SK-N-SH treated with all-trans-retinoic acid at 6 μM for 48 hours (cell line): ENCODE data around the gene RASA3.

ENCODE experiments used
- ATAC-seq: fragments of 200-7000 bp; cut with Tn5 transposase; 3 replicates; pipeline ENCODE4 v1.9.1; 2020; ENCODE audit warnings: mild to moderate bottlenecking, moderate library complexity
- ARNTL ChIP-seq: fragments of 450-650 bp; formaldehyde crosslinking; IDR thresholded peaks from 2 replicates; pipeline ENCODE4 v1.5.0; 2020; ENCODE audit warnings: low read depth, mild to moderate bottlenecking, moderate library complexity, borderline replicate concordance
- BACH2 ChIP-seq: fragments of 250-450 bp; sonication (Bioruptor Pico); IDR thresholded peaks from 2 replicates; pipeline ENCODE4 v1.9.0; 2021; ENCODE audit warnings: mild to moderate bottlenecking, borderline replicate concordance
- CREB5 ChIP-seq: fragments of 250-450 bp; sonication (Bioruptor Pico); IDR thresholded peaks from 2 replicates; pipeline ENCODE4 v1.5.1; 2020; ENCODE audit warnings: low read depth, mild to moderate bottlenecking, moderate library complexity
- CSDC2 ChIP-seq: fragments of 250-450 bp; sonication (Bioruptor Pico); IDR thresholded peaks from 2 replicates; pipeline ENCODE4 v1.5.0; 2020; ENCODE audit warnings: mild to moderate bottlenecking, moderate library complexity
- ISL1 ChIP-seq: fragments of 250-450 bp; sonication (Bioruptor Pico); IDR thresholded peaks from 2 replicates; pipeline ENCODE4 v2.1.2; 2022; ENCODE audit warnings: mild to moderate bottlenecking, moderate library complexity
- OSR1 ChIP-seq: fragments of 250-450 bp; sonication (Bioruptor Pico); IDR thresholded peaks from 2 replicates; pipeline ENCODE4 v1.8.0; 2022; ENCODE audit warnings: moderate library complexity, mild to moderate bottlenecking, inconsistent platforms
- PATZ1 ChIP-seq: fragments of 250-450 bp; sonication (Bioruptor Pico); IDR thresholded peaks from 2 replicates; pipeline ENCODE4 v1.8.0; 2020; ENCODE audit warnings: mild to moderate bottlenecking, moderate library complexity, borderline replicate concordance
- PPARA ChIP-seq: fragments of 250-450 bp; sonication (Bioruptor Pico); IDR thresholded peaks from 2 replicates; pipeline ENCODE4 v1.5.0; 2020; ENCODE audit warnings: mild to moderate bottlenecking, borderline replicate concordance
- TOX ChIP-seq: fragments of 250-450 bp; sonication (Bioruptor Pico); IDR thresholded peaks from 2 replicates; pipeline ENCODE4 v1.8.0; 2021; ENCODE audit warnings: mild to moderate bottlenecking, moderate library complexity, borderline replicate concordance
- ZC3H10 ChIP-seq: fragments of 250-450 bp; sonication (Bioruptor Pico); IDR thresholded peaks from 2 replicates; pipeline ENCODE4 v1.5.1; 2021; ENCODE audit warnings: mild to moderate bottlenecking, moderate library complexity
- ZFP3 ChIP-seq: fragments of 250-450 bp; sonication (Bioruptor Pico); IDR thresholded peaks from 2 replicates; pipeline ENCODE4 v1.5.0; 2020; ENCODE audit warnings: mild to moderate bottlenecking, moderate library complexity
- ZFP30 ChIP-seq: fragments of 450-650 bp; formaldehyde crosslinking; IDR thresholded peaks from 2 replicates; pipeline ENCODE4 v1.5.0; 2022; ENCODE audit warnings: mild to moderate bottlenecking, moderate library complexity
- ZNF70 ChIP-seq: fragments of 450-650 bp; formaldehyde crosslinking; IDR thresholded peaks from 2 replicates; pipeline ENCODE4 v1.5.0; 2020; ENCODE audit warnings: mild to moderate bottlenecking, moderate library complexity
- ZNF8 ChIP-seq: fragments of 450-650 bp; formaldehyde crosslinking; IDR thresholded peaks from 2 replicates; pipeline ENCODE4 v1.5.0; 2020; ENCODE audit warnings: mild to moderate bottlenecking, moderate library complexity
- TF ChIP-seq, protein P1 (sequence below): fragments of 250-450 bp; sonication (Bioruptor Pico); IDR thresholded peaks from 2 replicates; pipeline ENCODE4 v1.5.1; 2021; ENCODE audit warnings: mild to moderate bottlenecking, moderate library complexity
- TF ChIP-seq, protein P2 (sequence below): fragments of 250-450 bp; sonication (Bioruptor Pico); IDR thresholded peaks from 2 replicates; pipeline ENCODE4 v1.8.0; 2021; ENCODE audit warnings: low read depth, mild to moderate bottlenecking, moderate library complexity, borderline replicate concordance
- TF ChIP-seq, protein P3 (sequence below): fragments of 250-450 bp; sonication (Bioruptor Pico); IDR thresholded peaks from 2 replicates; pipeline ENCODE4 v1.5.0; 2020; ENCODE audit warnings: mild to moderate bottlenecking, moderate library complexity

RASA3 gene

DNA sequence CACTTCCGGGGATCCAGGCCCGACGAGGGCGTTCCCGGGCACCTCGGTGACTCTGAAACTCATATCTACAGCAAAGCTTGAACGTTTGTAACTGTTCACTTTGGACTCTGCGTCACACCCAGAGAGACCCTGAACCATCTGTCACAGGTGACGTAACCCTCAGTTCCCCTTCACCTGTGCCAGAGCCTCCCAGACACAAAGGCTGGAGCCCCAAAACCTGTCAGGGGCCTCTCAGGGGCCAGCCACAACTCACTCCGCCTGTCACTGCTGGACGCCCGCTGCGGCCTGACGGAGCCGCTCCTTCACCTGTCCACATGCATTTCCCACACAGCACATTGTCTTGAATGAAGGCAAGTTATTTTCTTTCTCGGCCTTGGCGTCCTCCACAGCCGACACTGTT lies 8.0 kb downstream of the RASA3 start:
- TF ChIP-seq, protein P1, sequence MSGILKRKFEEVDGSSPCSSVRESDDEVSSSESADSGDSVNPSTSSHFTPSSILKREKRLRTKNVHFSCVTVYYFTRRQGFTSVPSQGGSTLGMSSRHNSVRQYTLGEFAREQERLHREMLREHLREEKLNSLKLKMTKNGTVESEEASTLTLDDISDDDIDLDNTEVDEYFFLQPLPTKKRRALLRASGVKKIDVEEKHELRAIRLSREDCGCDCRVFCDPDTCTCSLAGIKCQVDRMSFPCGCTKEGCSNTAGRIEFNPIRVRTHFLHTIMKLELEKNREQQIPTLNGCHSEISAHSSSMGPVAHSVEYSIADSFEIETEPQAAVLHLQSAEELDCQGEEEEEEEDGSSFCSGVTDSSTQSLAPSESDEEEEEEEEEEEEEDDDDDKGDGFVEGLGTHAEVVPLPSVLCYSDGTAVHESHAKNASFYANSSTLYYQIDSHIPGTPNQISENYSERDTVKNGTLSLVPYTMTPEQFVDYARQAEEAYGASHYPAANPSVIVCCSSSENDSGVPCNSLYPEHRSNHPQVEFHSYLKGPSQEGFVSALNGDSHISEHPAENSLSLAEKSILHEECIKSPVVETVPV (CRISPR knock-in tag), result no peak
- no peak for TF ChIP-seq CREB5
- no peak for TF ChIP-seq ZFP3 (CRISPR knock-in tag)
- TF ChIP-seq ZFP30 (CRISPR knock-in tag), result no peak
- no peak for TF ChIP-seq ARNTL (CRISPR knock-in tag)

GRCh38 chr13:114123876-114124275 lies 8.5 kb downstream of the RASA3 start:
- no peak for ATAC-seq

More for the DNA sequence above, 8.0 kb downstream of the RASA3 start:
- ATAC-seq, result no peak

DNA sequence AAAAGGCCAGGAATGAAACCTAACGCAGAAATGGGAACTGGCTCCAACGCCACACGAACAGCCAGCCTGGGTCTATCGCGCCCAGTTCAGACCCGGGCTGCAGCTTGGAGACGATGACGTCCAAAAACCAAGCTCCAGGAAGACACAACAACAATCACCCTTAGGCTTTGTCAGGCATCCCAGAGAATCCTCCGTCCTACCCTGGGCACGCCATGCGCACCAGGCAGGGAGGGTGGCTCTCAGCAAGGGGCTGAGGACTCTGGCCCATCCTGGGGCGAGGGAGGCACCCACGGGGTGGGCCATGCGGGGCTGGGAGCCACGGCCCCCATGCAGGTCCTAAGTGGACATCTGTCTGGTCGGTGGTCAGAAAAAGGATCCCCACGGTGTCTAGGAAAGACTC lies 9.0 kb downstream of the RASA3 start:
- TF ChIP-seq PATZ1, result no peak
- no peak for TF ChIP-seq PPARA
- no peak for TF ChIP-seq CSDC2 (CRISPR knock-in tag)
- no peak for TF ChIP-seq ZNF70 (CRISPR knock-in tag)
- TF ChIP-seq ZNF8 (CRISPR knock-in tag), result no peak
- no peak for TF ChIP-seq BACH2
- TF ChIP-seq TOX (CRISPR knock-in tag), result no peak
- TF ChIP-seq, protein P2, sequence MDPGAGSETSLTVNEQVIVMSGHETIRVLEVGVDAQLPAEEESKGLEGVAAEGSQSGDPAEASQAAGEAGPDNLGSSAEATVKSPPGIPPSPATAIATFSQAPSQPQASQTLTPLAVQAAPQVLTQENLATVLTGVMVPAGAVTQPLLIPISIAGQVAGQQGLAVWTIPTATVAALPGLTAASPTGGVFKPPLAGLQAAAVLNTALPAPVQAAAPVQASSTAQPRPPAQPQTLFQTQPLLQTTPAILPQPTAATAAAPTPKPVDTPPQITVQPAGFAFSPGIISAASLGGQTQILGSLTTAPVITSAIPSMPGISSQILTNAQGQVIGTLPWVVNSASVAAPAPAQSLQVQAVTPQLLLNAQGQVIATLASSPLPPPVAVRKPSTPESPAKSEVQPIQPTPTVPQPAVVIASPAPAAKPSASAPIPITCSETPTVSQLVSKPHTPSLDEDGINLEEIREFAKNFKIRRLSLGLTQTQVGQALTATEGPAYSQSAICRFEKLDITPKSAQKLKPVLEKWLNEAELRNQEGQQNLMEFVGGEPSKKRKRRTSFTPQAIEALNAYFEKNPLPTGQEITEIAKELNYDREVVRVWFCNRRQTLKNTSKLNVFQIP (CRISPR knock-in tag), result no peak
- TF ChIP-seq, protein P1 (CRISPR knock-in tag), result no peak

More at GRCh38 chr13:114123876-114124275, 8.5 kb downstream of the RASA3 start:
- TF ChIP-seq, protein P3, sequence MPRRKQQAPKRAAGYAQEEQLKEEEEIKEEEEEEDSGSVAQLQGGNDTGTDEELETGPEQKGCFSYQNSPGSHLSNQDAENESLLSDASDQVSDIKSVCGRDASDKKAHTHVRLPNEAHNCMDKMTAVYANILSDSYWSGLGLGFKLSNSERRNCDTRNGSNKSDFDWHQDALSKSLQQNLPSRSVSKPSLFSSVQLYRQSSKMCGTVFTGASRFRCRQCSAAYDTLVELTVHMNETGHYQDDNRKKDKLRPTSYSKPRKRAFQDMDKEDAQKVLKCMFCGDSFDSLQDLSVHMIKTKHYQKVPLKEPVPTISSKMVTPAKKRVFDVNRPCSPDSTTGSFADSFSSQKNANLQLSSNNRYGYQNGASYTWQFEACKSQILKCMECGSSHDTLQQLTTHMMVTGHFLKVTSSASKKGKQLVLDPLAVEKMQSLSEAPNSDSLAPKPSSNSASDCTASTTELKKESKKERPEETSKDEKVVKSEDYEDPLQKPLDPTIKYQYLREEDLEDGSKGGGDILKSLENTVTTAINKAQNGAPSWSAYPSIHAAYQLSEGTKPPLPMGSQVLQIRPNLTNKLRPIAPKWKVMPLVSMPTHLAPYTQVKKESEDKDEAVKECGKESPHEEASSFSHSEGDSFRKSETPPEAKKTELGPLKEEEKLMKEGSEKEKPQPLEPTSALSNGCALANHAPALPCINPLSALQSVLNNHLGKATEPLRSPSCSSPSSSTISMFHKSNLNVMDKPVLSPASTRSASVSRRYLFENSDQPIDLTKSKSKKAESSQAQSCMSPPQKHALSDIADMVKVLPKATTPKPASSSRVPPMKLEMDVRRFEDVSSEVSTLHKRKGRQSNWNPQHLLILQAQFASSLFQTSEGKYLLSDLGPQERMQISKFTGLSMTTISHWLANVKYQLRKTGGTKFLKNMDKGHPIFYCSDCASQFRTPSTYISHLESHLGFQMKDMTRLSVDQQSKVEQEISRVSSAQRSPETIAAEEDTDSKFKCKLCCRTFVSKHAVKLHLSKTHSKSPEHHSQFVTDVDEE (CRISPR knock-in tag), result no peak
- TF ChIP-seq, protein P1 (CRISPR knock-in tag), result no peak

GRCh38 chr13:114122591-114123211 lies 9.7 kb downstream of the RASA3 start:
- TF ChIP-seq CSDC2 (CRISPR knock-in tag) (no peak), ZFP3 (CRISPR knock-in tag) (no peak), ZC3H10 (CRISPR knock-in tag) (no peak), PATZ1 (no peak), ISL1 (CRISPR knock-in tag) (no peak), CREB5 (no peak), OSR1 (CRISPR knock-in tag) (no peak), ZNF8 (CRISPR knock-in tag) (no peak)
- no peak for ATAC-seq

More for the DNA sequence above, 9.0 kb downstream of the RASA3 start:
- no peak for ATAC-seq
